ENCODE data around the gene MIF. TPM values are rescaled to one million over a fixed set of nuclear protein-coding genes. Genes with fewer than 3 reads are reported as not detected.

MIF gene
- total RNA-seq, 4 donors from 2014 or later, result 410 to 807 (median 448) TPM

DNA sequence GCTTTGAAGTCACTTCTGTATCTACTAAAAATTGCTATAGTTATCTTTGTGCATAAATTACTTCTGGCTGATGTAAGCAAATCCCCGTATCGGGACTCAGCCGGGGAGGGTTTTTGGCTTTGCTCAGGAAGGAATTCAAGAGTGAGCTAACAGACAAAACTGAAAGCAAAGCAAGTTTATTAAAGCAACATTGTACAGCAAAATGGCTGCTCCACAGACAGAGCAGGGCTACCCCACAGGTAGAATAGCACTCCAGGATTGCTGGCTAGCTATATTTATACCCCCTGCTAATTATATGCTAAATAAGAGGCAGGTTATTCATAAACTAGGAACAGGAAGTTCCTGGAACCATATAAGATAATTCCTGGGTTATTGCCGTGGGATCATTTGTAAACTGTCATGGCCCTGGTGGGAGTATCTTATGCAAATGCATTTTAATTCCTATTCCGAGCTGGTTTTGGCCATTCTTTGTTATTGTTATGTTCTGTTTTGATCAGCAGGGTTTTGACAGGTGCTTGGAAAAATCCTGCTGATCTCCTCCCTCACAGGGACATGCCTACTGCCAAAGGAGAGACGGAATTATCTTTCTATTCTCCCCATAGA, 15.2 kb downstream of the MIF start:
- intact Hi-C loops (cut with DNase I), result no loop called here
- Histone ChIP-seq H3K27ac (peak overlapping the region in 2 of 4 donors; percentile 33 to 49), H3K4me3 (no peak overlapping the region), H3K36me3 (no peaks in the 10 kb centered on the region), H3K9me3 (no peaks in the 10 kb centered on the region), H3K4me1 (peaks cover 5 to 27% (median 8%) of the 10 kb centered on the region in 3 donors), H3K27me3 (no peaks in the 10 kb centered on the region)
- 61 to 68% methylated on average over 6 of the region's 6 CpGs for WGBS, 2 donors
- TF ChIP-seq, protein P1, sequence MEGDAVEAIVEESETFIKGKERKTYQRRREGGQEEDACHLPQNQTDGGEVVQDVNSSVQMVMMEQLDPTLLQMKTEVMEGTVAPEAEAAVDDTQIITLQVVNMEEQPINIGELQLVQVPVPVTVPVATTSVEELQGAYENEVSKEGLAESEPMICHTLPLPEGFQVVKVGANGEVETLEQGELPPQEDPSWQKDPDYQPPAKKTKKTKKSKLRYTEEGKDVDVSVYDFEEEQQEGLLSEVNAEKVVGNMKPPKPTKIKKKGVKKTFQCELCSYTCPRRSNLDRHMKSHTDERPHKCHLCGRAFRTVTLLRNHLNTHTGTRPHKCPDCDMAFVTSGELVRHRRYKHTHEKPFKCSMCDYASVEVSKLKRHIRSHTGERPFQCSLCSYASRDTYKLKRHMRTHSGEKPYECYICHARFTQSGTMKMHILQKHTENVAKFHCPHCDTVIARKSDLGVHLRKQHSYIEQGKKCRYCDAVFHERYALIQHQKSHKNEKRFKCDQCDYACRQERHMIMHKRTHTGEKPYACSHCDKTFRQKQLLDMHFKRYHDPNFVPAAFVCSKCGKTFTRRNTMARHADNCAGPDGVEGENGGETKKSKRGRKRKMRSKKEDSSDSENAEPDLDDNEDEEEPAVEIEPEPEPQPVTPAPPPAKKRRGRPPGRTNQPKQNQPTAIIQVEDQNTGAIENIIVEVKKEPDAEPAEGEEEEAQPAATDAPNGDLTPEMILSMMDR (IDR thresholded peaks at IDR 0.05), result no peak
- no peak for TF ChIP-seq POLR2A (IDR thresholded peaks at IDR 0.05)
- DNase-seq, result no peak

DNA sequence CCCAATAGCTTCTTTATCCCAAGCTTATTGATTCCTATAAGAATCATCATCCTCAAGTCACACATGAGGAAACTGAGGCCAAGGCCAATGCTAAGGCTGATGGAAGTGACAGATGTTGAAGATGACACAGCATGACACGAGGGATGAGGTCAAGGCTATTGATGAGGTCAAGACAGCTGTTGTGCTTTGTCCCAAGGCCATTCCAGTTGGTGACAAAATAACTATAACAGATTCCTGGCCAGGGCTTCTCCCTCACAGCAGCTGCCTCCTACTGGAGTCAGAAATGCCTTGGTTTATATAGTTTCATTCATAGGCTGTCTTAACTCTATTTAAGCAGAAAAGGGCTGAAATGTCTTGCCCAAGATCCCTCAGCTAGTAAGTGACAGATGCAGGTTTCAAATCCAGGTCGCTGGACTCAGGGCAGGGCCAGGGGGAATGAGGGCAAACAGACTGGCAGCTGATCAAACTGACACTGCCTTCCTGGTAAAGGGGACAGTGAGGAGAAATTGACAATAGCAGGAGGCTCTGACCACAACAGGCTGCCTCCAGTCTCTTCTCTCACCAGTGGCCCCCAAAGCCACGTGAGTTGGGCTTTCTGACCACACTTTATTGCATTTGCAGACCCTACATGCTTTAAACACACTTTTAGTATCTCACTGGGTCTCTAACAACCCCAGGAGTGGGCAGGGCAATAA, 16.5 kb downstream of the MIF start:
- intact Hi-C loops (cut with DNase I), result no loop called here
- H3K27ac ChIP-seq, result no peak overlapping the region
- WGBS, 2 donors, result 67 to 91% methylated on average over 3 of the region's 3 CpGs
- no peak for DNase-seq
- H3K36me3 ChIP-seq, result no peaks in the 10 kb centered on the region
- peaks cover 5 to 20% (median 8%) of the 10 kb centered on the region in 3 donors for H3K4me1 ChIP-seq
- H3K27me3 ChIP-seq, result no peaks in the 10 kb centered on the region
- TF ChIP-seq POLR2A (IDR thresholded peaks at IDR 0.05), result no peak
- TF ChIP-seq, protein P1 (IDR thresholded peaks at IDR 0.05), result no peak
- H3K9me3 ChIP-seq, result no peaks in the 10 kb centered on the region
- H3K4me3 ChIP-seq, result no peak overlapping the region

DNA sequence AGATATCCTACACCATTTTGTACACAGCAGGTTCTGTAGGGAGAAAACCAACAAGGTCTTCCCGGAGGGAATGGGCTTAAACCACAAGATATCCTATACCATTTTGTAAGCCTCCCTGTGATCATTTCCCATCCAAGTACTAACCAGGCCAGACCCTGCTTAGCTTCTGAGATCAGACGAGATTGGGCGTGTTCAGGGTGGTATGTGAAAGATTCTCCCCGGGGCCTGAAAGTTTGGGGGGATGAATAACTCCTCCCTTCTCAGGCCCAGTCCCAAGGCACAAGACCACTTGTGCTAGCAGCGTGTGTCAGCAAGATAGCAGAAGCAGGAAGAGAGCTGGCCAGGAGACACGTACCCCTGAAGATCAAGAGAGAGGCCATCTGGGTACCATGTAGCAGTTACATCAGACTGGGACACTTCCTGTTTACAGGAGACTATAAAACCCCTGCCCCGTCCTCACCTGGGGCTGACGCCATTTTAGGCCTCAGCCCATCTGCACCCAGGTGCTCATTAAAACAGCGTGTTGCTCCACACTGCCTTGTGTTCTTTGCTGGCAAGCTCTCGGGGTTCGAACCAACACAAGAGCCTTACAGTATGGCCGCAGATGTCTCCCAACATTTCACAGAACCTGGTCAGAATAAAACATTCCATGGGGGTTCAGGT, 17.3 kb downstream of the MIF start:
- Histone ChIP-seq H3K27me3 (no peaks in the 10 kb centered on the region), H3K4me3 (no peak overlapping the region), H3K9me3 (no peaks in the 10 kb centered on the region), H3K27ac (no peak overlapping the region), H3K4me1 (peaks cover 5 to 20% (median 8%) of the 10 kb centered on the region in 3 donors), H3K36me3 (no peaks in the 10 kb centered on the region)
- 67 to 78% methylated on average over 3 to 11 of the region's 12 CpGs for WGBS, 2 donors
- TF ChIP-seq, protein P1 (IDR thresholded peaks at IDR 0.05), result no peak
- TF ChIP-seq POLR2A (IDR thresholded peaks at IDR 0.05), result no peak
- intact Hi-C loops (cut with DNase I), result no loop called here
- DNase-seq, result no peak

DNA sequence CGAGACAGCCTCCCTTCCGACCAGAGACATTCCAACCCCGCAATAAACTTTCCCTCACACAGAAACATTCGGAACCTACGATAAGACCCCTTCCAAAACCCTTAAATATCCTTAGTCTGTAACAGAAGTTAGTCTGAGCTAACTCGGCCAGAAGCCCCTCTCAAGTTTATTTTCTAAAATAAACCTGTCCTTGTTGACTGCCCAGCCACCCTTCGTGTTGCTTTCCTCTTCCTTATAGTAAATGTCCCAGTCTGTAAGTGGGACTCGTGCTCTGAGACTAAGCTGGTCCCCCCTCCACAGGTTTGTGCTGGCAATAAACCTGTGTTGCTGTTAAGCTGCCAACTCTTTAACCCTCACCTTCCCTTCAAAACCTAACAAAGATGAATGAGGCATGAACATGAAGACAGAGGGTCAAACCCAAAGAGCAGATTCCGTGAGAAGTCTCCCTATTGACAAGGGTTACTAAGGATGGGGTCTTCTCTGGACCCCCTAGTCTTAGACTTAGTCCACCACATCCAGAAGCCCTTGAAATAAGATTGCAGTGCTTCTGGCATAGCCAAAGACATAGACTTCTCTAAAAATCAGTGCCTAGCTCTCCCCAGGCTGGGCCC, 18.2 kb downstream of the MIF start:
- intact Hi-C loops (cut with DNase I), result no loop called here
- 87 to 91% methylated on average over 9 of the region's 9 CpGs for WGBS, 2 donors
- no peak for DNase-seq
- no peak overlapping the region for H3K4me3 ChIP-seq
- no peak overlapping the region for H3K27ac ChIP-seq
- H3K27me3 ChIP-seq, result no peaks in the 10 kb centered on the region
- H3K36me3 ChIP-seq, result no peaks in the 10 kb centered on the region
- no peaks in the 10 kb centered on the region for H3K9me3 ChIP-seq
- H3K4me1 ChIP-seq, result peaks cover 5 to 20% (median 8%) of the 10 kb centered on the region in 3 donors
- TF ChIP-seq, protein P1 (IDR thresholded peaks at IDR 0.05), result no peak
- no peak for TF ChIP-seq POLR2A (IDR thresholded peaks at IDR 0.05)

DNA sequence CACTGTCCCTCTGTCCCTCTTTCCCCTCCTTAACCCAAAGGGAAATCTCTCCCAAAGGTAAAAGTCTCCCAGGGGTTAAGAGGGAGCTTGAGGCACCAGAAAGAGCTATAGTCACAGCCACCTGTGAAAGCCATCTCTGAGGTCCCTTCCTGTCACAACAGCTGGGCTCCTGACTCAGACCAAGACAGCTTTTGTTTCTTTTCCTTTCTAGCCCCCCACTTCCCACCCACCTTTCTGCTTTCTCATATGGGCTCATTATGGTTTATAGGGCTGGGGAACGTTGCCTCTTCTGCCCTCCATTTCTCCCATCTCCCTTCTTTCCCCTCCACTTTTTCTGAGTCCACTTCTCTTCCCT, 19.1 kb downstream of the MIF start:
- Histone ChIP-seq H3K9me3 (no peaks in the 10 kb centered on the region), H3K27me3 (no peaks in the 10 kb centered on the region), H3K4me3 (peak overlapping the region; percentile 28 to 80 (median 61)), H3K36me3 (no peaks in the 10 kb centered on the region), H3K27ac (peak overlapping the region; percentile 74 to 95 (median 90)), H3K4me1 (peaks cover 5 to 20% (median 8%) of the 10 kb centered on the region in 3 donors)
- no peak for DNase-seq
- TF ChIP-seq, protein P1 (IDR thresholded peaks at IDR 0.05), result no peak
- TF ChIP-seq POLR2A (IDR thresholded peaks at IDR 0.05), result no peak
- 0% methylated on average over 1 of the region's 1 CpG for WGBS, 2 donors
- intact Hi-C loops (cut with DNase I), result no loop called here
